Muscle of leg (tissue), 11 donors: ENCODE data around the gene SDCCAG8. TPM values are rescaled to one million over a fixed set of nuclear protein-coding genes. Genes with fewer than 3 reads are reported as not detected.
A peak's percentile ranks its signal among the peaks of the same experiment; 100 is the strongest.

Source experiments
- DNase-seq: peaks from one replicate; pipeline ENCODE4 v3.0.0; 2013
- H3K27ac ChIP-seq: one replicate; pipeline ENCODE4 v1.5.1; 2013; ENCODE audit warnings: mild to moderate bottlenecking, low read length, control low read depth
- H3K27me3 ChIP-seq: one replicate; pipeline ENCODE4 v1.6.1; 2013; ENCODE audit warnings: low read length; ENCODE audit not compliant: control insufficient read depth, insufficient read depth
- H3K36me3 ChIP-seq: one replicate; pipeline ENCODE4 v1.6.1; 2013; ENCODE audit warnings: low read length; ENCODE audit not compliant: control insufficient read depth, insufficient read depth
- H3K4me1 ChIP-seq: one replicate; pipeline ENCODE4 v1.6.1; 2013; ENCODE audit warnings: low read length; ENCODE audit not compliant: control insufficient read depth, insufficient read depth
- H3K4me3 ChIP-seq: one replicate; pipeline ENCODE4 v1.5.1; 2013; ENCODE audit warnings: low read length, control low read depth
- H3K9me3 ChIP-seq: replicated peaks from 2 replicates; pipeline ENCODE4 v1.6.1; 2013; ENCODE audit warnings: low read depth, low read length; ENCODE audit not compliant: control insufficient read depth
- WGBS: methylation state at CpG from one replicate; pipeline ENCODE4 v1.1.5; 2013; ENCODE audit warnings: missing lambda C conversion rate; ENCODE audit not compliant: insufficient coverage; 5-methylcytosine and 5-hydroxymethylcytosine counted together
- polyA plus RNA-seq, 8 donors: library from polyadenylated mRNA; unstranded; fragments of 120-200 nt; gene quantifications; one replicate each; pipeline versions ENCODE4 v1.2.1 to v1.2.3, GENCODE V29; 2013; ENCODE audit warnings: inconsistent platforms in 1 of 8, low replicate concordance in 1 of 8; ENCODE audit not compliant: insufficient read length in 8 of 8, insufficient read depth in 1 of 8
- total RNA-seq: library from RNA; stranded (reverse); fragments of 120-200 nt; gene quantifications from one replicate; pipeline ENCODE4 v1.2.4, GENCODE V29; 2013

The SDCCAG8 gene
- total and polyA plus RNA-seq, 9 donors: 19.1 to 29.9 (median 23.0) TPM

GRCh38 chr1:243507001-243507671 lies 251.3 kb downstream of the SDCCAG8 start:
- Histone ChIP-seq H3K9me3 (no peaks in the 10 kb centered on the region), H3K4me1 (peaks cover 5% of the 10 kb centered on the region), H3K27me3 (no peaks in the 10 kb centered on the region), H3K27ac (peak overlapping the region; percentile 47), H3K36me3 (peaks cover 9% of the 10 kb centered on the region), H3K4me3 (no peak overlapping the region)
- no peak for DNase-seq
- WGBS: 53% methylated on average over 3 of the region's 5 CpGs

- WGBS: 63% methylated on average over 1 of the region's 8 CpGs
- peaks cover 9% of the 10 kb centered on the region for H3K36me3 ChIP-seq
- H3K27ac ChIP-seq: peak overlapping the region; percentile 47
- no peaks in the 10 kb centered on the region for H3K9me3 ChIP-seq
- H3K4me1 ChIP-seq: peaks cover 5% of the 10 kb centered on the region
- peak; percentile 23 for DNase-seq
- no peaks in the 10 kb centered on the region for H3K27me3 ChIP-seq
- H3K4me3 ChIP-seq: no peak overlapping the region
Observed at GRCh38 chr1:243507672-243508302, 251.9 kb downstream of the SDCCAG8 start.

DNA sequence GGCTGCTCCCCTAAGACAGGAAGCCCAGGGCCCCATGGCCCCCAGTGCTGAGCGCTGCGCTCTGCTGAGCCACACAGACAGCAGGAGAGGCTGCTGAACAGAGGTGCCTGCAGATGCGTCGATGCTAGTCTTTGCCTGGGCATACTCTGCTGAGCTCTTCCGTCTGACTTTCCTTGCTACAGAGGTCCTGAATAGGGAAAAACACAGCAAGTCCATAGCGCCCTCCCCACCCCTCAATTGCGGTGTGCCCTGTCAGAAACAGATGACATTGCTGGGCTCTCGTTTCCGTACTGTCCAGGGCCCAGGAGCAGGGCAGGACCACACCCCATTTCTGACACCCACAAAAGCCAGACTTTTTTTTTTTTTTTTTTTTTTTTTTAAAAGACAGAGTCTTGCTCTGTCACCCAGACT lies 252.5 kb downstream of the SDCCAG8 start:
- peaks cover 9% of the 10 kb centered on the region for H3K36me3 ChIP-seq
- WGBS: 74% methylated on average over 7 of the region's 9 CpGs

GRCh38 chr1:243508943-243509342 lies 253.1 kb downstream of the SDCCAG8 start:
- 100% methylated on average over 1 of the region's 1 CpG for WGBS
- no peak for DNase-seq
- Histone ChIP-seq H3K36me3 (peaks cover 9% of the 10 kb centered on the region), H3K4me1 (peaks cover 5% of the 10 kb centered on the region), H3K27ac (no peak overlapping the region), H3K27me3 (no peaks in the 10 kb centered on the region), H3K9me3 (no peaks in the 10 kb centered on the region), H3K4me3 (no peak overlapping the region)

More for the DNA sequence above, 252.5 kb downstream of the SDCCAG8 start:
- Histone ChIP-seq H3K4me1 (peaks cover 5% of the 10 kb centered on the region), H3K9me3 (no peaks in the 10 kb centered on the region), H3K4me3 (no peak overlapping the region), H3K27ac (peak overlapping the region; percentile 40), H3K27me3 (no peaks in the 10 kb centered on the region)
- no peak for DNase-seq

GRCh38 chr1:243510928-243511327 lies 255.1 kb downstream of the SDCCAG8 start:
- H3K4me3 ChIP-seq: no peak overlapping the region
- H3K4me1 ChIP-seq: peaks cover 5% of the 10 kb centered on the region
- no peaks in the 10 kb centered on the region for H3K27me3 ChIP-seq
- H3K27ac ChIP-seq: no peak overlapping the region
- 93% methylated on average over 3 of the region's 3 CpGs for WGBS
- no peaks in the 10 kb centered on the region for H3K9me3 ChIP-seq
- no peak for DNase-seq
- H3K36me3 ChIP-seq: peaks cover 6% of the 10 kb centered on the region

DNA sequence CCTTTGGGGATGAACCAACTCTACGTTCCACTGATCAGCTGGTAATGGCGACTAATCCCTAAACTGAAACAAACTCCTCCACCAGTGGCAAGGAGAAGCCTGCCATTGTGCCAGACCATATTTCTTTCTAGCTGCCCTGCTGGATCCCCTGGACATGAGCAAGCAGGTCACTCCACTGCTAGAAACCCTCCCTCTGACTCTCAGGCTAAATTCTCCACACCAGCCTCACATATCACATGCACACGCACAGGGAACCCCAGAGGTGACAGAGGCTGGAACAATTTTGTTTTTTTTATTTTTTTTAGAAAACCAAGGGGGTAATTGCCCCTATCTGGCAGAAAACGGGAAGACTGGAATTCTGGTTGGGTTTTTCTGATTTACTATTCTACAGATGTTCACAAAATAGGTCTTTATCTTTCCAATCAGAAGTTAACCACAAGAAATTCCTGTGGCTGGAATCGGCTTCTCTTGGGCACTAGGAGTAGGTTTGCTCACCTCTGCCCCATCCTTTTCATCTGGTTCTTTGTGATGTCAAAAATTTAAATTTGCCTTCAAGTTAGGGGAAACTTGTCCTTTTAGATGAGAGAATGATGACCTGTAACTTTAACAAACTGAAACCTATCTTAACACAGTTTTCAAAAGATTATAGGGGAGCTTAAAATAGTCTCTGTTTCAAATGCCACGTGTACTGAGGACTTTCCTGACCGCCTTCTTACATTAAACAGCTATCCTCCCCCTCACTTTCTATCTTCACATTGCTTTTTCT lies 258.1 kb downstream of the SDCCAG8 start:
- H3K4me1 ChIP-seq: no peaks in the 10 kb centered on the region
- no peaks in the 10 kb centered on the region for H3K27me3 ChIP-seq
- WGBS: 67% methylated on average over 2 of the region's 7 CpGs
- DNase-seq: no peak
- no peak overlapping the region for H3K4me3 ChIP-seq
- H3K9me3 ChIP-seq: peaks cover 6% of the 10 kb centered on the region
- no peak overlapping the region for H3K27ac ChIP-seq
- H3K36me3 ChIP-seq: peaks cover 6% of the 10 kb centered on the region

DNA sequence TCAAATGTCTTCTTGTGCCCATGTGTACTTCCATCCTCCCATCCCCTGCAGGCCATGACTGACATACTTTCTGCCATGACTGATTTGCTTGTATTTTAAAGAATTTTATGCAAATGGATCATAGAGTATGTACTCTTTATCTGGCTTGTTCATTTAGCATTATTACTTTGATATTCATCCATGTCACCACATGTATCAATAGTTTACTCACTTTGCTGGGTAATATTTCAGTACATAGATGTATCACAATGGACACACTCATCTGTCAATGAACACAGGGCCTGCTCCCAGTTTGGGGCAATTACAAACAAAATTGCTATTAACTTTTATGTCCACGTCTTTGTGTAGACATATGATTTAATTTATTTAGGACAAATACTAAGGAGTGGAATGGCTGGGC lies 259.1 kb downstream of the SDCCAG8 start:
- H3K36me3 ChIP-seq: peaks cover 6% of the 10 kb centered on the region
- no peaks in the 10 kb centered on the region for H3K27me3 ChIP-seq
- no CpG with 5 or more reads among the region's 1 CpG for WGBS

GRCh38 chr1:243520831-243521230 lies 265.0 kb downstream of the SDCCAG8 start:
- Histone ChIP-seq H3K4me3 (no peak overlapping the region), H3K36me3 (no peaks in the 10 kb centered on the region), H3K27ac (no peak overlapping the region), H3K4me1 (no peaks in the 10 kb centered on the region), H3K27me3 (no peaks in the 10 kb centered on the region), H3K9me3 (peaks cover 6% of the 10 kb centered on the region)
- DNase-seq: no peak
- no CpG with 5 or more reads among the region's 1 CpG for WGBS

More for the DNA sequence above, 259.1 kb downstream of the SDCCAG8 start:
- Histone ChIP-seq H3K4me1 (no peaks in the 10 kb centered on the region), H3K27ac (no peak overlapping the region), H3K9me3 (peaks cover 6% of the 10 kb centered on the region), H3K4me3 (no peak overlapping the region)
- no peak for DNase-seq

DNA sequence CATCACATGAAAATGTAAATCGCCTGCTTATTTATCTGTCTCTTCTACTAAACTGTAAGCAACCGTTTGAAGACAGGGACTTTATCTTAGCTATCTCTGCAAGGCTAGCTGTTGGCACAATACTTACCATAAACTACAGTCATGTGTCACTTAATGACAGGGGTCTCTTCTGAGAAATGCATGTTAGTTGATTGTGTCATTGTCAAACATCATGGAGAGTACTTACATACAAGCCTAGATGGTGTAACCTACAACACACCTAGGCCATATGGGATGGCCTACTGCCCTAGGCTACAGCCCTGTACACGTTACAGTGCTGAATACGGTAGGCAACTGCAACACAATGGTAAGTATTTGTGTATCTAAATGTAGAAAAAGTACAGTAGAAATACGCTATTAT lies 267.9 kb downstream of the SDCCAG8 start:
- Histone ChIP-seq H3K4me3 (no peak overlapping the region), H3K4me1 (no peaks in the 10 kb centered on the region), H3K9me3 (no peaks in the 10 kb centered on the region), H3K36me3 (no peaks in the 10 kb centered on the region), H3K27me3 (no peaks in the 10 kb centered on the region), H3K27ac (no peak overlapping the region)
- no peak for DNase-seq
- no CpG with 5 or more reads among the region's 5 CpGs for WGBS

DNA sequence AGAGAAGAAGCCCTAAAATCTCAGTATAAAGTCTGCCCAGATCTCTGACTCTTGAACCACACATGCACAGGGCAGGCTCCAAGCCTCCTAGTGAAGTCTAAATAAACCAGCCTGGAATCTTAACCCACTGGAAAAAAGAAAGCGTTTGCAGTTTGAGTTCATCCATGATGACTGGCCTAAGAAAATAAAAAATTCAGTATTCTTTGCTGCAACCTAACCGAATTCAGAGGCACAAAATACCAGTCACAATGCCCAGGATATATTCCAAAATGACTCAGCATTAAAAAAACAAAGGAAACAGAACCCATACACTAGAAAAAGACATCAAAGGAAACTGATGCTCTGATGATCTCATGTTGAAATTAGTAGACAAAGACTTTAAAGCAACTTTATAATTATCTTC lies 269.2 kb downstream of the SDCCAG8 start:
- H3K27ac ChIP-seq: no peak overlapping the region
- no CpG with 5 or more reads among the region's 2 CpGs for WGBS
- no peaks in the 10 kb centered on the region for H3K27me3 ChIP-seq
- no peaks in the 10 kb centered on the region for H3K36me3 ChIP-seq
- no peak overlapping the region for H3K4me3 ChIP-seq
- no peaks in the 10 kb centered on the region for H3K4me1 ChIP-seq
- H3K9me3 ChIP-seq: no peaks in the 10 kb centered on the region
- no peak for DNase-seq
